GM18517 (cell line): Measurements from ENCODE around the gene FAM222A.

ENCODE experiments used
- ATAC-seq: cut with Tn5 transposase; IDR thresholded peaks from one replicate; pipeline ENCODE4 v1.9.1; 2021; ENCODE audit warnings: mild to moderate bottlenecking, moderate library complexity; ENCODE audit not compliant: unreplicated experiment

The FAM222A gene

GRCh38 chr12:109758426-109759420, 45.1 kb downstream of the FAM222A start:
- no peak for ATAC-seq

- no peak for ATAC-seq
These were observed 46.0 kb downstream of the FAM222A start for GRCh38 chr12:109759595-109759994.

GRCh38 chr12:109760031-109760929, 46.7 kb downstream of the FAM222A start:
- ATAC-seq, result no peak

GRCh38 chr12:109760930-109761921, 47.6 kb downstream of the FAM222A start:
- no peak for ATAC-seq

GRCh38 chr12:109762071-109762672, 48.5 kb downstream of the FAM222A start:
- ATAC-seq, result no peak

- ATAC-seq, result no peak
These were observed 49.1 kb downstream of the FAM222A start for GRCh38 chr12:109762673-109763191.

- ATAC-seq, result no peak
These were observed 49.7 kb downstream of the FAM222A start for GRCh38 chr12:109763201-109763841.

GRCh38 chr12:109764123-109764522, 50.5 kb downstream of the FAM222A start:
- ATAC-seq, result no peak

GRCh38 chr12:109764776-109765445, 51.3 kb downstream of the FAM222A start:
- ATAC-seq, result no peak

GRCh38 chr12:109765446-109765810, 51.8 kb downstream of the FAM222A start:
- ATAC-seq, result no peak

GRCh38 chr12:109766251-109766778, 52.7 kb downstream of the FAM222A start:
- no peak for ATAC-seq

- no peak for ATAC-seq
These were observed 53.8 kb downstream of the FAM222A start for GRCh38 chr12:109767456-109767855.

- no peak for ATAC-seq
These were observed 54.6 kb downstream of the FAM222A start for GRCh38 chr12:109767991-109768900.

GRCh38 chr12:109768901-109769670, 55.5 kb downstream of the FAM222A start:
- no peak for ATAC-seq

- ATAC-seq, result no peak
These were observed 56.7 kb downstream of the FAM222A start for GRCh38 chr12:109770104-109770860.
